ENCODE data around the gene TMED1.

GRCh38 chr19:10784257-10784656 is 51.8 kb downstream of the TMED1 start:
- TF ChIP-seq POLR2A (IDR thresholded peaks at IDR 0.05) (no peak), POLR2AphosphoS5 (IDR thresholded peaks at IDR 0.05; ENCODE audit: insufficient read depth in 1 of 2, low read depth in 1 of 2) (no peak)

Measured in vagina (tissue), 2 donors.